HG03097 (cell line): ENCODE data around the gene CARD16.
"Not testable (repeated sequence)": the region's sequence is repeated elsewhere in the genome, so short reads cannot be mapped to it uniquely, and the experiment has no call there.

Experiments
- ATAC-seq: cut with Tn5 transposase; IDR thresholded peaks from one replicate; pipeline ENCODE4 v1.9.1; 2021; ENCODE audit not compliant: unreplicated experiment, low FRiP score

CARD16 gene

GRCh38 chr11:105044557-105045524 is at the start of gene CARD16:
Gene CARD16 (minus strand): TSS chr11:105045335. CDS start chr11:105045297, 38 bp downstream.
- peak; percentile 100 for ATAC-seq

GRCh38 chr11:105092256-105093239 is 47.4 kb upstream of the CARD16 start:
- no peak for ATAC-seq

- no peak for ATAC-seq
Observed at GRCh38 chr11:105081412-105082150, 36.4 kb upstream of the CARD16 start.

- ATAC-seq: not testable (repeated sequence)
Observed at GRCh38 chr11:105080171-105080906, 35.2 kb upstream of the CARD16 start.

- no peak for ATAC-seq
Observed at GRCh38 chr11:105078283-105078682, 33.1 kb upstream of the CARD16 start.

GRCh38 chr11:105077141-105077790 is 32.1 kb upstream of the CARD16 start:
- not testable (repeated sequence) for ATAC-seq

GRCh38 chr11:105074166-105074530 is 29.0 kb upstream of the CARD16 start:
- no peak for ATAC-seq

GRCh38 chr11:105073456-105074165 is 28.5 kb upstream of the CARD16 start:
- no peak for ATAC-seq

- not testable (repeated sequence) for ATAC-seq
Observed at GRCh38 chr11:105072080-105072479, 26.9 kb upstream of the CARD16 start.

GRCh38 chr11:105071089-105071732 is 26.1 kb upstream of the CARD16 start:
- ATAC-seq: no peak

- no peak for ATAC-seq
Observed at GRCh38 chr11:105070306-105070705, 25.2 kb upstream of the CARD16 start.

- ATAC-seq: not testable (repeated sequence)
Observed at GRCh38 chr11:105069749-105070148, 24.6 kb upstream of the CARD16 start.

- not testable (repeated sequence) for ATAC-seq
Observed at GRCh38 chr11:105063245-105063941, 18.3 kb upstream of the CARD16 start.

GRCh38 chr11:105057432-105057831 is 12.3 kb upstream of the CARD16 start:
- no peak for ATAC-seq

- ATAC-seq: no peak
Observed at GRCh38 chr11:105056446-105056845, 11.3 kb upstream of the CARD16 start.

- ATAC-seq: no peak
Observed at GRCh38 chr11:105054723-105055493, 9.8 kb upstream of the CARD16 start.

- ATAC-seq: no peak
Observed at GRCh38 chr11:105052487-105052886, 7.4 kb upstream of the CARD16 start.
